Large intestine (tissue), 3 donors: ENCODE data around the gene EBP. TPM values are rescaled to one million over a fixed set of nuclear protein-coding genes. Genes with fewer than 3 reads are reported as not detected.
"Not testable (repeated sequence)": the region's sequence is repeated elsewhere in the genome, so short reads cannot be mapped to it uniquely, and the experiment has no call there.

ENCODE experiments used
- DNase-seq, 2 donors: peaks; one replicate each; pipeline versions ENCODE4 v3.0.0 to v3.0.0-alpha.2; 2013
- H3K27ac ChIP-seq: one replicate; pipeline ENCODE4 v1.5.1; 2013; ENCODE audit warnings: low read length
- H3K27me3 ChIP-seq: 2 replicates; pipeline ENCODE4 v1.6.1; 2013; ENCODE audit warnings: low read length; ENCODE audit not compliant: control insufficient read depth, insufficient read depth
- H3K36me3 ChIP-seq: 2 replicates; pipeline ENCODE4 v1.6.1; 2013; ENCODE audit warnings: low read length; ENCODE audit not compliant: control insufficient read depth, insufficient read depth
- H3K4me1 ChIP-seq: one replicate; pipeline ENCODE4 v1.6.1; 2013; ENCODE audit warnings: low read length; ENCODE audit not compliant: control insufficient read depth, insufficient read depth
- H3K4me3 ChIP-seq: one replicate; pipeline ENCODE4 v1.5.1; 2013; ENCODE audit warnings: low read length
- H3K9me3 ChIP-seq: one replicate; pipeline ENCODE4 v1.6.1; 2013; ENCODE audit warnings: mild to moderate bottlenecking, low read depth, low read length, moderate library complexity; ENCODE audit not compliant: control insufficient read depth
- WGBS: methylation state at CpG from one replicate; pipeline ENCODE4 v1.1.5; 2013; ENCODE audit warnings: low lambda C conversion rate; ENCODE audit not compliant: insufficient coverage; 5-methylcytosine and 5-hydroxymethylcytosine counted together
- polyA plus RNA-seq: library from polyadenylated mRNA; unstranded; fragments of 120-200 nt; gene quantifications from one replicate; pipeline ENCODE4 v1.2.1, GENCODE V29; 2013

EBP gene
- polyA plus RNA-seq, 1 donor = 110 TPM

DNA sequence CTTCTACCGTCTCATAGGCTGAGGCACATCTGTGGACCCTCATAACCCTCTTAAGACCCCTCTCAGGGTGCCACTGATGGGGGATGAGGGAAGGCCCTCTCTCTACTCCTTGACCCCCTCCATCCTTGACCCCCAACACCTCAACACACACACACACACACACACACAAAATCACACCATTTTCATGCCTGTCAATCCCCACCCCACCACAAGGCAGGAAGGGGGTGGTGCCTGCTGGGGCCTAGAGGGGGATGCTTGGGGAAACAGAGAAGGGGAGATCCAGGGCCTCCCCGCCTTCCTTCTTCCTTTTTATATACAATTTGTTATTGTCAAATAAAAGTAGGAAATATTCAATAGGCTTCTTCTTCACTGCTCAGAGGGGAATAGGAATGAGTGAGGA, 1.2 kb upstream of the EBP start:
- Histone ChIP-seq H3K27me3 (no peaks in the 10 kb centered on the region), H3K4me1 (peaks cover 2% of the 10 kb centered on the region), H3K9me3 (no peaks in the 10 kb centered on the region), H3K4me3 (no peak overlapping the region), H3K27ac (no peak overlapping the region), H3K36me3 (peaks cover 9% of the 10 kb centered on the region)
- WGBS = no CpG with 5 or more reads among the region's 2 CpGs
- no peak for DNase-seq

- Histone ChIP-seq H3K4me1 (peaks cover 2% of the 10 kb centered on the region), H3K27me3 (no peaks in the 10 kb centered on the region), H3K9me3 (no peaks in the 10 kb centered on the region), H3K36me3 (peaks cover 8% of the 10 kb centered on the region), H3K4me3 (peak overlapping the region; percentile 74), H3K27ac (no peak overlapping the region)
- no CpG with 5 or more reads among the region's 2 CpGs for WGBS
- peak in 1 of 2 donors; percentile 6 for DNase-seq
Measured at GRCh38 chrX:48520976-48521352, 644 bp upstream of the EBP start.

DNA sequence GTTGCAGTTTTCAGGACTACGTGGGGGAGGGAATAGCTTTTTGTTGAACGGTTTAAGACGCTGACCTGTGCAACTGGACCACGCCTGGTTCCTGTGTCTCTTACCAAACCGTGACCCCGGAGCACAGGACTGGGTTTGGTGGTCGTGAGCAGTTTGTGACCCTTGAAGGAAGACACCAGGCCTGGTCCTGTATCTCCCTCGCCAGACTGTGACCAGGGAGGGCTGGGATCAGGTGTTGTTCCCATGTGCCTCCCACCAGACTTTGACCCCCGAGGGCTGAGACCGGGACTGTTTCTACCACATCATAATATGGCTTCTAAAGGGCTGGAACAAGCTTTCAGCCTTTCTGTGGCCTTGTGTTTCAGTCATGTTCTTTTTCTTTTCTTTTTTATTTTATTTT, 683 bp downstream of the EBP start:
- peak overlapping the region; percentile 87 for H3K27ac ChIP-seq
- H3K27me3 ChIP-seq = no peaks in the 10 kb centered on the region
- peaks cover 17% of the 10 kb centered on the region for H3K36me3 ChIP-seq
- no CpG with 5 or more reads among the region's 10 CpGs for WGBS
- H3K4me3 ChIP-seq = peak overlapping the region; percentile 74
- peak; percentile 67 to 80 for DNase-seq
- peaks cover 2% of the 10 kb centered on the region for H3K4me1 ChIP-seq
- H3K9me3 ChIP-seq = no peaks in the 10 kb centered on the region

DNA sequence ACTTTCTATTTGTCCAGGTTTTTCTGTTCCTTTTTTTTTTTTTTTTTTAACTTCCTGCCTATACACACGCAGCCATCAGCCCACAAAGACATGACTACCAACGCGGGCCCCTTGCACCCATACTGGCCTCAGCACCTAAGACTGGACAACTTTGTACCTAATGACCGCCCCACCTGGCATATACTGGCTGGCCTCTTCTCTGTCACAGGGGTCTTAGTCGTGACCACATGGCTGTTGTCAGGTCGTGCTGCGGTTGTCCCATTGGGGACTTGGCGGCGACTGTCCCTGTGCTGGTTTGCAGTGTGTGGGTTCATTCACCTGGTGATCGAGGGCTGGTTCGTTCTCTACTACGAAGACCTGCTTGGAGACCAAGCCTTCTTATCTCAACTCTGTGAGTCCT, 2.1 kb downstream of the EBP start:
- Histone ChIP-seq H3K27ac (no peak overlapping the region), H3K36me3 (peaks cover 28% of the 10 kb centered on the region), H3K4me3 (no peak overlapping the region), H3K9me3 (no peaks in the 10 kb centered on the region), H3K4me1 (peaks cover 2% of the 10 kb centered on the region), H3K27me3 (no peaks in the 10 kb centered on the region)
- no peak for DNase-seq
- WGBS = no CpG with 5 or more reads among the region's 12 CpGs

DNA sequence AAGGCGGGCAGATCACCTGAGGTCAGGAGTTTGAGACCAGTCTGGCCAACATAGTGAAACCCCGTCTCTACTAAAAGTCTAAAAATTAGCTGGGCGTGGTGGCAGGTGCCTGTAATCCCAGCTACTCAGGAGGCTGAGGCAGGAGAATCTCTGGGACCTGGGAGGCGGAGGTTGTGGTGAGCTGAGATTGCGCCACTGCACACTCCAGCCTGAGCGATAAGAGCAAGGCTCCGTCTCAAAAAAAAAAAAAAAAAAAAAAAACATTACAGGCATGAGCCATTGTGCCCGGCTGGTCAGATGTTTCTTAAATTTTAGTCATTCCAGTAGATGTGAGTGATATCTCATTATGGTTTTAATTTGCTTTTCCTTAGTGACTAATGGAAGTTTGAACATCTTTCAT, 4.2 kb downstream of the EBP start:
- H3K4me1 ChIP-seq, H3K27ac ChIP-seq, H3K9me3 ChIP-seq, H3K27me3 ChIP-seq, H3K4me3 ChIP-seq, DNase-seq: not testable (repeated sequence)
- no CpG with 5 or more reads among the region's 8 CpGs for WGBS
- peaks cover 31% of the 10 kb centered on the region for H3K36me3 ChIP-seq

- Histone ChIP-seq H3K4me1 (no peaks in the 10 kb centered on the region), H3K27me3 (no peaks in the 10 kb centered on the region), H3K4me3 (no peak overlapping the region), H3K27ac (no peak overlapping the region), H3K36me3 (peaks cover 26% of the 10 kb centered on the region), H3K9me3 (no peaks in the 10 kb centered on the region)
- no peak for DNase-seq
- no CpG with 5 or more reads among the region's 3 CpGs for WGBS
Measured at GRCh38 chrX:48530736-48531135, 9.1 kb downstream of the EBP start.

GRCh38 chrX:48531358-48531959, 9.9 kb downstream of the EBP start:
- H3K27me3 ChIP-seq = no peaks in the 10 kb centered on the region
- H3K27ac ChIP-seq = peak overlapping the region; percentile 10
- peak in 1 of 2 donors; percentile 50 for DNase-seq
- H3K4me1 ChIP-seq = no peaks in the 10 kb centered on the region
- no peaks in the 10 kb centered on the region for H3K9me3 ChIP-seq
- WGBS = no CpG with 5 or more reads among the region's 5 CpGs
- no peak overlapping the region for H3K4me3 ChIP-seq
- H3K36me3 ChIP-seq = peaks cover 23% of the 10 kb centered on the region

GRCh38 chrX:48532161-48532560, 10.6 kb downstream of the EBP start:
- DNase-seq = peak in 1 of 2 donors; percentile 5
- no peaks in the 10 kb centered on the region for H3K9me3 ChIP-seq
- WGBS = no CpG with 5 or more reads among the region's 1 CpG
- peaks cover 16% of the 10 kb centered on the region for H3K36me3 ChIP-seq
- peak overlapping the region; percentile 10 for H3K27ac ChIP-seq
- no peaks in the 10 kb centered on the region for H3K4me1 ChIP-seq
- no peak overlapping the region for H3K4me3 ChIP-seq
- no peaks in the 10 kb centered on the region for H3K27me3 ChIP-seq

DNA sequence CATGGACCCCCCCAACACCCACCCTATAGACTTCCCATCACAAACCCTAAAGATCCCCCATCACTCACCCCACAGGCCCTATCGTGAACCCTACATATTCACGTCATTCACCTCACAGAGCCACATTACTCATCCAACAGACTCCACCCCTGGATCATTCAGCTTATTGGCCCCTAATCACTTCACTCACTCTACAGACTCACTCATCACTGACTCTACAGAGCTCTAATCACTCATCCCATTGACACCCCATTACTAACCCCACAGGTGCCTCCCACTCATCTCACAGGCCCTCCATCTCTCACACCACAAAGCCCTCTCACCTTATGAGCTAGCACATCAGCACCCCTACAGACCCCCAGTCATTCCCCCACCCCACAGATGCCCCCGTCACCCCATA, 11.6 kb downstream of the EBP start:
- H3K9me3 ChIP-seq = no peaks in the 10 kb centered on the region
- no peak overlapping the region for H3K27ac ChIP-seq
- no peak overlapping the region for H3K4me3 ChIP-seq
- WGBS = 100% methylated on average over 1 of the region's 3 CpGs
- no peaks in the 10 kb centered on the region for H3K27me3 ChIP-seq
- H3K4me1 ChIP-seq = no peaks in the 10 kb centered on the region
- H3K36me3 ChIP-seq = peaks cover 8% of the 10 kb centered on the region
- no peak for DNase-seq

GRCh38 chrX:48538641-48539344, 17.2 kb downstream of the EBP start:
- Histone ChIP-seq H3K4me3 (peak overlapping the region; percentile 74), H3K27ac (peak overlapping the region; percentile 83), H3K9me3 (no peaks in the 10 kb centered on the region), H3K36me3 (no peaks in the 10 kb centered on the region), H3K27me3 (no peaks in the 10 kb centered on the region), H3K4me1 (peaks cover 8% of the 10 kb centered on the region)
- no peak for DNase-seq
- WGBS = no CpG with 5 or more reads among the region's 23 CpGs
